Measurements from ENCODE around the gene PLPP3.

The PLPP3 gene

GRCh38 chr1:56456435-56457101 is 122.8 kb downstream of the PLPP3 start:
- no peak for DNase-seq

DNA sequence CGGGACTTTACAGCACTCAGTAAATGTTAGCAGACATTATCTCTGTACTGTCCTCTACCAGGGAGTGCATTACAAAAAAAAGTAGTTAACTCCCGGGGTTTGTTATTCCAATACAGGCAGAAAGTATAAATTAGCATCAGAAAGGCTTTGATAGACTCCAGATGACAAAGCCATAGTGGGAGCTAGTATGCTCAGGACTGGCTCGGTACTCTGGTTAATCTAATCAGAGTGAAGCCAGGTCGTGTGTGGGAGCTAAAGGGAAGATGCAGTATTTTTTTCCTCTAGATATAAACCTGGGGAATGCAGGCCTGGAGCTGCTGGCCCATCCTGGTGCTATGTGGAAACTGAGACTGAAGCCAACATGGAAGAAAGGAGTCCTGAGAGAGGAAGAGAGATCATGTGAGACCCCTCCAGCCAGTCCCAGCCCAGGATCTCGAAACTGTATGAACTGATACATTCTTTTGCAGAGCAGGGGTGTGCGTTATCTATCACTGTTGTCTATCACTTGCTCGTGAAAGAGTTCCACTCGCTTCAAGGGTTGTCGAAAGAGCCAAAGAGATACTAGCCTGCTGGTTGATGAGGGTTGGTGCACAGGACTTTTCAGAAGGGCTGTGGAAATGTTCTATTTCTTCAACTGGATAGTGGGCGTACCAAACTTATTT is 125.8 kb downstream of the PLPP3 start:
- no peak for DNase-seq

- no peak for DNase-seq
Measured at GRCh38 chr1:56453016-56453415, 126.3 kb downstream of the PLPP3 start.

DNA sequence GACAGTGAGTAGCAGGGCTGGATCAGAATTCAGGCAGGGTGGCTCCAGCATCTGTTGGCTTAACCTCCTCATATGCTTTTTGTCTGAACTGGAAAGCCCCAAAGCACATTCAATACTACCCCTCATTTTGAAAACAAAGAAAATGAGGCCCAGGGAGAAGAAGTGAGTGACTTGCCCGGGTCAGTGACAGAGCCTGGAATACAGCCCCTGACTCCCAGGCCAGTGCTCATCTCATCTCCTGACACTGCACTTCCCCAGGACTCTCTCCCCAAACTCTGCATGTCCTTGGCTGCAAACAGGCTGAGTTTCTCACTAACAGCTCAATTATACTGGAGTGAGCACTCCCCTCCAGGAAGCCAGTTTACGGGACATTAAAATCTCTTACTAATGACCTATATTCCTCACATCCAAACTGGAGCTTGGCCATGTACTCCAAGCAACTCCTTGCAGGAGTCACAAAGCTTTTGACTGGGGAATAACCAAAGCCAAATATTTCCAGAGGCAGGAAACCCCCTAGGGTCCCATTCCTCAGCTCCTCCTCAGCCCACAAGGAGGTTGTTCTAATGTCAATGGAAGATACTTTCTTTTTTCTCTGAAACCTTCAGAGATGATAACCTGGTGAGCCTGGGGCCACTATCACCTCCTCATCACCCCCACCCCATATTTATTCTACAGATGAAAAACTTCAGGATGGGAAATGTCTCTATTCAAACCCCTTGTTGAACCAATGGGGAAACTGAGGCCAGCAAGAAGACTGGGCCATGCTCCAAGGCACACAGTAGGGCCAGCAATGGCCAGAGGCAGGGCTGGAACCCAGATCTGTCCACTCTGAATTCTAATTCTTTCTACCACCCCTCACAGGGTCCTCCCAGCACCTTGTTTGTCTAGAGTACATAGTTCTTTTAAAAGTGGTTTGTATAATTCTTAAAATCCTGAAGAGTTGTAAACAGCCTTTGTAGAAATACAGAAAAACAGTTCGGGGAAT is 127.0 kb downstream of the PLPP3 start:
- no peak for DNase-seq

DNA sequence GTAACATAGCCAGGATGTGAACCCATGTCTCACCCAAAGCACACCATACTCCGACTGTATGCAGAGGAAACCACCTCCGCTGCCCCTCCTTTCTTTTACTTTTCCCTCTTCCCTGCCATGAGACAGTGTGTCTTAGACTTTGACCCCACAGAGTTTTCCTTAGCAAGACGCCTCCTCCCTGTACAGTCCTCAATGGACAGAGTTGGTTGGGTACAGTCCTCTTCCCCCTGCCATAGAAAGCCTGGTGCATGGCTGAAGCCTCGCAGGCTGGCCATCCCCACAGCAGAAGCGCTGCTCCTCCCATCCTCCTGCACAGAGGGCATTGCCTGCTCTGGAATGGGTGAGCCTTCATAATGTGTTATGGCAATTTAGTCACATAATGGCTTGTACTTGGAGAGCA is 127.9 kb downstream of the PLPP3 start:
- no peak for DNase-seq

DNA sequence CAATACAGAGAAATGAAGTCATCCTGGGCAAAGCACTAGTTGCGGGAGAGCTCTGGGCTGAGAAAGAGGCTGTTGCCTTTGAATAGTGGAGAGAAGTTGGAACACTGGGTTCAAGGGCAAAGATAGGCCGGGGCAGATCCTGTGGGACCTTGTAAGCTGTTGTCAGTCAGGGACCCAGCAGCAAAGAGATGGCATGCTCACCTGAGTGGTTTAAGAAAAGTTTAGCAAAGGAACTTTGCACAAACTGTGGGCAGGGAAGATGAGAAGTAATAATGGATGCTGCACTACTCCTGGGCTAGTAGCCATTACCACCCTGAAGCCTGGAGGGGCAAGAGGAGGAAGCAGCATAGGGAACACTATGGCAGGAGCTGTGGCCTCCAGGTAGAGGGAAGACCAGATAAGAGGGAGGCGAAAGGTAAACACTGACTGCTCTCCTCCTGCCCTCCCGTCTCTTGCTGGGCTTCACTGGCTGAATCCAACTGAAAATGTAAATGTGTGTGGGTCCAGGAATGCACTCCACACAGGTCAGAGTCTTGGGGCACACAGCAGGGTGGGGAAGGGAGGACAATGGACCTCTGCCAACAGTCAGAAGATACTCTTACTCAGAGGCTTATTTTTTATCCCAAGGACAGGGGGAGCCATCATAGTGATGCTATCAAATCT is 129.2 kb downstream of the PLPP3 start:
- DNase-seq, result no peak

GRCh38 chr1:56448529-56449300 is 130.6 kb downstream of the PLPP3 start:
- DNase-seq, result no peak

DNA sequence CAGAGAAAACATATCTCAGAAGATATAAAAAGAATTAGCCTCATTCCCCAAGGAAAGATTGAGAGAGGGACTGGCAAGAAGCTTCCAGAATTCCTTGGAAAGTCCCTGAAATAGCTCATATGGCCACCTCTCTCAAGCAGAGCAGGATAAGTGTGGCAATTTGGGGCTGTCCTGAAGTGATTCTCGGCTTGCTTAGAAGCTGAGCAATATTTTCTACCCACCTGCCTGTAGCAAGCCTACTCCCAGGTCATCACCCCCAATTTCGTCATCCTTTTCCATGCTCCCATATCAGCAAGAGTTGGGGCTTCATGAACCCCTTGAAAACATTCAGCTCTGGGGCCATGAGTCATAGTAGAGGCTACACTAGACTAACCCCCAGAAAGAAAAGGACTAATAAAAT is 131.5 kb downstream of the PLPP3 start:
- DNase-seq, result no peak

DNA sequence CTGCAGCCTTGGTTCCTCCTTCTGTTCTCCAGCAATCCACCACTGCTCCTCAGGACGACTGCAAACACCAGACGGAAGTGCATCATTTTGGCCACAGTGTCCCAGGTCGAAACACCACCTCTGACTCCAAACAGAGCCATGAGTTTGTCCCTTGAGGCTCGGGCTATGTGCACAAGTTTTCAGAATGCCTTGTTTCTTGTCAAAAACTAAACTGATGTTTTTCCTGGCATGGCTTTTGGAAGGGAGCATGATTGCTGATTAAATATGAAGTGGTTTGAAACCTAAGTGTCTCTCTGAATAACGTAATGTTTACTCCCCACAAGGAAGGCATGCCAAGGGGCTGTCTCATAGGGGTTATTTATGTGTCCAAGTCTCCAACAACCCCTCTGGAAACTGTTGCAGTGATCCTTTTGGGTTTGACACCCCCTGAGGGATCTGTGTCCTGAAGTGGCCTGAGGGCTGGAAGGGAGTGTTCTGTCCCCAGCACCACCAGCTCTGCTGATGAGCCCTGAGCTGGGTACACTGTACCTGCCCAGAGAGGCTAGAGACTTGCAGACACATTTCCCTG is 132.7 kb downstream of the PLPP3 start:
- no peak for DNase-seq

DNA sequence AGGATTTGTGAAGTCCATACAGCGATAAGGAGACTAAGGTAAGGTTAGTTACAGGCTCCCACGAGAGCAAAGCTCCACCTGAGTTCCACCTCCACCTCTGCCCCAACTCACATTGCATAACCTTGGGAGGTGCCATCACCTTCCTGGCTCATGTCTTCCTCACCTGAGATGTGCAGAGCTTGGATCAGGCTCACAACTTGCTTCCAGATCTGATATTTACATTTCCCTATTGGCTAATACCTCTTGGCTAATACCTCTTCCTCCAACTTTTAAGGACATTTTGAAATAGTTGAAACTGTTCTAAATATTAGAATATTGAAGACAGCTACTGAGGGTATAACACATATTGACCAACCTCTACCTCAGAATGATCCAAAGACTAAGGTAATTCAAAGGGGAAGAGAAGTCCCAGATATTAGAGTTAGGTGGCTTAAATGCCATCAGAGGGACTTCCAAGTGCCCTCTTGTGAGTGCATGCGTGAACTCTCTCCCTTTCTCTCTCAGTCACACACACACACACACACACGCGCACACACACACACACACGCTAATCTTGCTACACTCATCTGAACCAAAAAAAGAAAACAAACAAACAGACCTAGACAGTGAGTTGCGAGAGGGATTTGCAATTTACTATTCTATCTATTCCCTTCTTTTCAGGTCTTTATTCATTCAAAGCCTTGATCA is 134.3 kb downstream of the PLPP3 start:
- DNase-seq, result no peak

All from stimulated activated CD4-positive, alpha-beta T cell treated with anti-CD3 and anti-CD28 coated beads, Interleukin-4, amount 100 ng/mL, for 24 hours (primary cell).